ENCODE results near the gene NOD1. TPM values are rescaled to one million over a fixed set of nuclear protein-coding genes. Genes with fewer than 3 reads are reported as not detected.
"Not testable (repeated sequence)": the region's sequence is repeated elsewhere in the genome, so short reads cannot be mapped to it uniquely, and the experiment has no call there.

Gene NOD1
- total RNA-seq, 2 experiments from 2014 or later = 20.8 to 36.9 TPM

GRCh38 chr7:30513762-30514161 lies 35.2 kb upstream of the NOD1 start:
- Mint-ChIP-seq H3K27ac (no peak overlapping the region), H3K36me3 (no peaks in the 10 kb centered on the region), H3K4me3 (no peak overlapping the region), H3K27me3 (no peaks in the 10 kb centered on the region), H3K9me3 (ENCODE audit: low read depth) (no peaks in the 10 kb centered on the region), H3K4me1 (peaks cover 13% of the 10 kb centered on the region)
- no peak for DNase-seq
- CTCF ChIA-PET = interaction anchor here (0.9 to 4.1 kb wide), 2 partner anchors 36 to 50 kb away, joined by 3 to 42 read pairs; no protein-coding TSS in a partner anchor
- no peak for ATAC-seq

- H3K36me3 Mint-ChIP-seq = peaks cover 4% of the 10 kb centered on the region
- no peak overlapping the region for H3K4me3 Mint-ChIP-seq
- no peaks in the 10 kb centered on the region for H3K27me3 Mint-ChIP-seq
- DNase-seq (no peak), ATAC-seq (peak; percentile 33)
- peaks cover 13% of the 10 kb centered on the region for H3K4me1 Mint-ChIP-seq
- no peak overlapping the region for H3K27ac Mint-ChIP-seq
- H3K9me3 Mint-ChIP-seq (ENCODE audit: low read depth) = peaks cover 4% of the 10 kb centered on the region
- CTCF ChIA-PET = interaction anchor here (1.3 to 4.1 kb wide), 3 partner anchors 52 to 236 kb away, joined by 3 to 42 read pairs (median 6); no protein-coding TSS in a partner anchor
These were observed 33.5 kb upstream of the NOD1 start for GRCh38 chr7:30511973-30512662.

DNA sequence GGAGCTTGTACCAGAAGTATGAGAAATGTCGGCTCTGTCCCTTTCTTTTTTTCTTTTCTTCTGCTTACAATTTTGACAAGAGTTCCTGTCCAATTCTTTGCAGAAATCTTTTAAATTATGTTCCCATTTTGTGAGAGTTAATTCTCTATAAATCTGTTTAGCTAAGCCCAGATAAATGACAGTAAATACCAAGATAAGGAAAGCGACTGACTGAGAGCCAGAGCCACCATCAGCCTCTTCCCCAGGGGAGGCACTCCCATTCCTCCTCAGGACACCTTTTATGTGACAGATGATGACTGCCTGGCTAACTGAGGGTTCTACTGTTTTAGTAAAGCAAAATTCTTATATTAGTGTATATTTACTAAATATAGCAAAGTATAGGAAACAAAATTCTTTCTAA lies 32.9 kb upstream of the NOD1 start:
- H3K9me3 Mint-ChIP-seq (ENCODE audit: low read depth) = peaks cover 4% of the 10 kb centered on the region
- no peaks in the 10 kb centered on the region for H3K27me3 Mint-ChIP-seq
- no peak for DNase-seq
- H3K4me3 Mint-ChIP-seq = no peak overlapping the region
- peaks cover 15% of the 10 kb centered on the region for H3K4me1 Mint-ChIP-seq
- peaks cover 6% of the 10 kb centered on the region for H3K36me3 Mint-ChIP-seq
- no peak overlapping the region for H3K27ac Mint-ChIP-seq
- CTCF ChIA-PET = interaction anchor here (0.7 to 4.1 kb wide), 7 partner anchors 9 to 235 kb away, joined by 3 to 42 read pairs (median 3); partner anchors contain the start of gene NOD1
- no peak for ATAC-seq

GRCh38 chr7:30510124-30511075 lies 31.8 kb upstream of the NOD1 start:
- peak; percentile 54 for DNase-seq
- CTCF ChIA-PET = interaction anchor here (0.6 to 4.1 kb wide), 14 partner anchors 8 to 259 kb away, joined by 3 to 42 read pairs (median 3); partner anchors contain the start of gene NOD1

DNA sequence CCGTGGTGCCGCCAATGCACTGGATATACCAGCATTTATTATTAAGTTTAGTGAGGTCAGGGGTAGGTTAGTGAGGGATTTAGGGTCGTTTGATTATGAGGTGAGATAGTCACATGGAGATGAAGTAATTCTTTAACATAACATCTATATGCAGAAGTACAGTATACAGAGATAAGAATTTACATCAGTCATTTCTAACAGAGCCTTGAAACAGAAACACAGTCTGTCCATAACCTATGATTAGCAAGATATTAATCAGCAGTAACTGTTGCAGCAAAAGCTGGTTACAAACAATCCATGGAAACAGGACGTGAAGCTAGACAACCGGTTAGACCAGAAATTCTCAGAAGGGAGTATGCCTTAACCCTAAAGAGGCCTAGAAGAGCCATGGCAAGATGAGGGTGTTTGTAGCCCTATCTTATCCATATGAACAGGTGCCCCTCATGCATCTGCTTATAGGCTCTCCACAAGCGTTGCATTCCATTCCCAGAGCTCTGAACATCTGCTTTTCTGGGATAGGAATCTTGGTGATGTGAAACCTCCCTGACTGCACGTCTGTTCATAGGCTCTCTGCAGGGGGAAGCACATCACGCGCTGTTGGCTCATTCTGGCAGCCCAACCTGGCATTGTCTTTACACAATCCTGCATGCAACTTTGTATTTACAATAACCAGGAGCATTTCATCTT lies 30.7 kb upstream of the NOD1 start:
- H3K9me3 Mint-ChIP-seq (ENCODE audit: low read depth); H3K27me3 Mint-ChIP-seq; H3K27ac Mint-ChIP-seq; H3K4me3 Mint-ChIP-seq; DNase-seq; H3K36me3 Mint-ChIP-seq; ATAC-seq: not testable (repeated sequence)
- CTCF ChIA-PET = interaction anchor here (1.1 to 4.1 kb wide), 6 partner anchors 40 to 228 kb away, joined by 3 to 42 read pairs (median 4); no protein-coding TSS in a partner anchor
- H3K4me1 Mint-ChIP-seq = peaks cover 25% of the 10 kb centered on the region

More at GRCh38 chr7:30510124-30511075, 31.8 kb upstream of the NOD1 start:
- Mint-ChIP-seq H3K27me3 (no peaks in the 10 kb centered on the region), H3K9me3 (ENCODE audit: low read depth) (peaks cover 4% of the 10 kb centered on the region), H3K36me3 (peaks cover 8% of the 10 kb centered on the region), H3K4me3 (no peak overlapping the region), H3K27ac (no peak overlapping the region), H3K4me1 (peaks cover 21% of the 10 kb centered on the region)
- ATAC-seq = peak; percentile 68

GRCh38 chr7:30507346-30507900 lies 28.8 kb upstream of the NOD1 start:
- ATAC-seq; H3K27ac Mint-ChIP-seq; H3K27me3 Mint-ChIP-seq; H3K9me3 Mint-ChIP-seq (ENCODE audit: low read depth); DNase-seq; H3K4me3 Mint-ChIP-seq: not testable (repeated sequence)
- CTCF ChIA-PET = interaction anchor here (1.0 to 1.7 kb wide), 2 partner anchors 57 to 228 kb away, joined by 3 to 6 read pairs; no protein-coding TSS in a partner anchor
- H3K4me1 Mint-ChIP-seq = peaks cover 38% of the 10 kb centered on the region
- H3K36me3 Mint-ChIP-seq = peaks cover 14% of the 10 kb centered on the region

DNA sequence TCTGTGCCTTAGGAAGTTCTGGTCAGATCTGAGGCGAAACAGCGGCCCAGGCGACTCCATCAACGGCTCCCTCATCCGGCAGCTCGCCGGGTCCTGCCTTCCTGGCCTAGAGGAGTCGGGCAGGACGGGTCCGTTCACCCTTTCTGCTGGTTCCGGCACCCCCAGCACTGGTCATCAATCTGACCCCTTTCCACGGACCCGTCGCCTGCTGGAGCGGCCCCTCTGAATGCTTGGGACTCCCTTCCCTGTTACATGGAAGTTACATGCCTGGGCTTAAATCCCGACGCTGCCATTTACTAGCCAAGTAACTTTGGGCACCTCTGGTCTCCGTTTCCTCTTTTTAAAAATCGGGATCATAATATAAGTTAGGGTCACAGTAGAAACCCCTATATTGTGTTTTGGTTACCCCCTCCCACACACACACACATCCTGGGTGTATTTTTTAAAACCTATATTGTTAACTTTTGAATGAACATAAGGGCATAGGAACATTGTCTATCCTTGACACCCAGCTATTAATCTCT lies 26.7 kb upstream of the NOD1 start:
- no peaks in the 10 kb centered on the region for H3K27me3 Mint-ChIP-seq
- CTCF ChIA-PET = interaction anchor here (1.3 to 1.8 kb wide), 3 partner anchors 27 to 229 kb away, joined by 3 to 5 read pairs (median 4); no protein-coding TSS in a partner anchor
- peaks cover 54% of the 10 kb centered on the region for H3K4me1 Mint-ChIP-seq
- H3K27ac Mint-ChIP-seq = peak overlapping the region; percentile 84
- ATAC-seq = no peak
- DNase-seq = no peak
- peaks cover 4% of the 10 kb centered on the region for H3K9me3 Mint-ChIP-seq (ENCODE audit: low read depth)
- H3K36me3 Mint-ChIP-seq = peaks cover 26% of the 10 kb centered on the region
- peak overlapping the region; percentile 81 for H3K4me3 Mint-ChIP-seq

- Mint-ChIP-seq H3K4me1 (peaks cover 52% of the 10 kb centered on the region), H3K27me3 (no peaks in the 10 kb centered on the region), H3K36me3 (peaks cover 33% of the 10 kb centered on the region), H3K9me3 (ENCODE audit: low read depth) (peaks cover 4% of the 10 kb centered on the region), H3K27ac (peak within 1 kb of the TSS; percentile 84), H3K4me3 (peak within 1 kb of the TSS; percentile 81)
- CTCF ChIA-PET = interaction anchor here (1.6 to 1.8 kb wide), 2 partner anchors 27 to 59 kb away, joined by 4 to 5 read pairs; no protein-coding TSS in a partner anchor
- peak; percentile 98 for ATAC-seq
- DNase-seq = peak; percentile 99
These were observed 26.0 kb upstream of the NOD1 start, which contains the start of gene GGCT for GRCh38 chr7:30504301-30505173. Gene GGCT, minus strand, starts transcription at chr7:30504829. Its CDS starts 120 bp downstream, at chr7:30504709.

DNA sequence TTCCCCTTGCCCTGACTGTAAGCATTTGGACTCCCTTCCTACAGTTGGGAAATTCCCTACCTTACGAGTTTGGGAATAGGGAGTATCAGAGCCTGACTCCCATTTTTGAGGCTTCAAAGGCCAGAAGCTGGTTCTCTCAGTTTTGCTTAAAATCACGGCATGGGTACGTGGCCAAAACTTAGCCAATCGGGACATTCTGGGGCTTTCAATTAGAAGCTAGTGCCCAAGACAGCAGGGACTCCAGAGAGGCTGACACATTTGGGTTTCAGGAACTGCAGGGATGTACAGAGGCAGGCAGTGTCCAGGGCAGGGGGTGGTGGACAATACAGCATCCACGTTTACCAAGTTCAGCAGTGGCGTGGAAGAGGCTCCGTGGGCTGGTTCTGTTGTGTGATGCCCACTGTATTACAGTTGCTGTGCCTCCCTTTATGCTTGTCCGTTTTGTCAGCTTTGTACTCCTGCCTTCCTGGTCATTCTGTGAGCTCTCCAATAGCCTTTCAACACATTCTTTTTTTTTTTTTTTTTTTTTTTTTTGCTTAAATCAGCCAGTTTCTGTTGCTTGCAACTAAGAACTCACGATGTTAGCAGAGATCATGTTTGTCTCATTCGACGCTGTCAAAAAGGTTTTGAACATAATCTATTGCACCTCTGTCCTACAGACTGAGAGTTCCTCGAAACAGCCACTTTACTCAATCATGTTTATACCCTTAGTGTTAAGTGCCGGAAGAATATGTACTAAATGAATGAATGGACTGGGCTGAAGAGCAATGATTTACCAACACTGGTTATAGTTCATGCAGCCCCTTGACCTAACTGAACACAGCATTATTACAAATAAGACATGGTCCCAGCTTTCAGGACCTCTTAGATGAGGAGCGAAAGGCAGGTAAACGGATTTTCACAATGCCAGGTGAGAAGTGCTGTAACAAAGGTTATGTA lies 25.0 kb upstream of the NOD1 start:
- H3K4me1 Mint-ChIP-seq = peaks cover 50% of the 10 kb centered on the region
- ATAC-seq (no peak), DNase-seq (no peak)
- H3K4me3 Mint-ChIP-seq = peak overlapping the region; percentile 81
- H3K27ac Mint-ChIP-seq = peak overlapping the region; percentile 84
- H3K9me3 Mint-ChIP-seq (ENCODE audit: low read depth) = peaks cover 4% of the 10 kb centered on the region
- H3K36me3 Mint-ChIP-seq = peaks cover 38% of the 10 kb centered on the region
- CTCF ChIA-PET = interaction anchor here (0.7 kb wide), 1 partner anchor 43 kb away, joined by 3 read pairs; no protein-coding TSS in a partner anchor
- no peaks in the 10 kb centered on the region for H3K27me3 Mint-ChIP-seq

GRCh38 chr7:30502470-30503251 lies 24.1 kb upstream of the NOD1 start:
- DNase-seq = no peak
- Mint-ChIP-seq H3K4me1 (peaks cover 50% of the 10 kb centered on the region), H3K36me3 (peaks cover 39% of the 10 kb centered on the region), H3K27ac (no peak overlapping the region), H3K27me3 (no peaks in the 10 kb centered on the region), H3K9me3 (ENCODE audit: low read depth) (peaks cover under 1% of the 10 kb centered on the region), H3K4me3 (peak overlapping the region; percentile 81)
- ATAC-seq = no peak
- CTCF ChIA-PET = interaction anchor here (1.2 kb wide), 1 partner anchor 8 kb away, joined by 3 read pairs; no protein-coding TSS in a partner anchor

All from activated CD8-positive, alpha-beta memory T cell treated with anti-CD3 and anti-CD28 coated beads, Interleukin-2, amount 10 ng/mL, durations not matched to agents 7 days and 5 days (primary cell).